Lower leg skin (tissue), 4 donors: ENCODE measurements around the gene TMEM86B. TPM values are rescaled to one million over a fixed set of nuclear protein-coding genes. Genes with fewer than 3 reads are reported as not detected.

ENCODE experiments used
- DNase-seq, 2 donors: peaks; one replicate each; pipeline ENCODE4 v3.0.0-alpha.2; 2019; ENCODE audit warnings: low spot score in 2 of 2
- H3K4me3 ChIP-seq: fragments of 200-600 bp; sonication (generic); 2 replicates; pipeline ENCODE4 v1.5.1; 2017; ENCODE audit warnings: mild to moderate bottlenecking, low read depth; ENCODE audit not compliant: poor library complexity, severe bottlenecking
- CTCF ChIP-seq, 3 donors: fragments of 450-650 bp; IDR thresholded peaks; one replicate each; pipeline ENCODE4 v1.5.1; 2016; ENCODE audit warnings: antibody characterized with exemption in 3 of 3, mild to moderate bottlenecking in 3 of 3, moderate library complexity in 2 of 3
- POLR2A ChIP-seq, 2 donors: fragments of 450-650 bp; IDR thresholded peaks; one replicate each; pipeline ENCODE4 v1.6.1; 2016 to 2017; ENCODE audit warnings: antibody characterized with exemption in 2 of 2, mild to moderate bottlenecking in 1 of 2, moderate library complexity in 1 of 2
- WGBS, 2 donors: methylation state at CpG; one replicate each; pipeline ENCODE4 v1.1.5; 2018; 5-methylcytosine and 5-hydroxymethylcytosine counted together
- intact Hi-C: fragments of 100-400 bp; cut with DNase I; formaldehyde crosslinking; loops from one replicate; pipeline ENCODE4 v1.15.0; 2023; ENCODE audit warnings: low total_unique reads
- total RNA-seq, 4 donors: library from RNA; depleted of rRNA; stranded (reverse); fragments of >200 nt; gene quantifications; one replicate each; pipeline ENCODE4 v1.1.0, GENCODE V29; 2016

The TMEM86B gene
- total RNA-seq, 4 donors from 2014 or later, result 1.1 to 2.4 (median 1.6) TPM

GRCh38 chr19:55241935-55242464 lies 13.4 kb upstream of the TMEM86B start:
- no peak overlapping the region for H3K4me3 ChIP-seq
- intact Hi-C loops, result no loop called here
- WGBS, 2 donors, result 90 to 100% methylated on average over 2 to 5 of the region's 16 CpGs
- TF ChIP-seq CTCF (IDR thresholded peaks at IDR 0.05) (no peak), POLR2A (IDR thresholded peaks at IDR 0.05) (no peak)
- no peak for DNase-seq

- no peak overlapping the region for H3K4me3 ChIP-seq
- TF ChIP-seq POLR2A (IDR thresholded peaks at IDR 0.05) (no peak), CTCF (IDR thresholded peaks at IDR 0.05) (no peak)
- WGBS, 2 donors, result 92% methylated on average over 25 to 37 of the region's 37 CpGs
- DNase-seq, result no peak
- intact Hi-C loops, result no loop called here
Observed at GRCh38 chr19:55241143-55241934, 12.8 kb upstream of the TMEM86B start.

- no peak for DNase-seq
- no peak overlapping the region for H3K4me3 ChIP-seq
- 84 to 92% methylated on average over 6 of the region's 6 CpGs for WGBS, 2 donors
- intact Hi-C loops, result no loop called here
- TF ChIP-seq CTCF (IDR thresholded peaks at IDR 0.05) (no peak), POLR2A (IDR thresholded peaks at IDR 0.05) (no peak)
Observed at GRCh38 chr19:55240713-55241020, 12.1 kb upstream of the TMEM86B start.

DNA sequence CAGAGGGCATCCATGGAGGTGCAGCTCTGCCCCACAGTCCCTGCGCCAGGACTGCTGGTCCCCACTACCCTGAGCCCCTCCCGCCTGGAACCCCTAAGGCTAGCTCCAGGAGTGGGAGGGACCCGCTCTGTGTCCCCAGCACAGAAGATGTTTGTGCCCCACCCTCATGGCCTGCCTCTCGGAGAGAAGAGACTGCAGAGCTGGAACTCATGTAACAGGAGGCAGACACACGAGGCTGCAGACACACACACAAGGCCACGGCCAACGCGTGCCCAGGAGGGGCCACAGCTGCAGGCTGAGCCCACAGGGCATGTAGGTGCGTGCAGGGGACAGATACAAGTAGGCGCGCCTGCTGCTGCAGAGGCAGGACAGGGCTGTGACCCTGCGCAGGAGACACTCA lies 10.4 kb upstream of the TMEM86B start:
- intact Hi-C loops, result no loop called here
- no peak overlapping the region for H3K4me3 ChIP-seq
- no peak for DNase-seq
- WGBS, 2 donors, result 87 to 90% methylated on average over 10 to 12 of the region's 12 CpGs
- TF ChIP-seq CTCF (IDR thresholded peaks at IDR 0.05), result no peak
- no peak for TF ChIP-seq POLR2A (IDR thresholded peaks at IDR 0.05)

GRCh38 chr19:55238030-55238429 lies 9.5 kb upstream of the TMEM86B start:
- TF ChIP-seq POLR2A (IDR thresholded peaks at IDR 0.05) (no peak), CTCF (IDR thresholded peaks at IDR 0.05) (no peak)
- intact Hi-C loops, result no loop called here

DNA sequence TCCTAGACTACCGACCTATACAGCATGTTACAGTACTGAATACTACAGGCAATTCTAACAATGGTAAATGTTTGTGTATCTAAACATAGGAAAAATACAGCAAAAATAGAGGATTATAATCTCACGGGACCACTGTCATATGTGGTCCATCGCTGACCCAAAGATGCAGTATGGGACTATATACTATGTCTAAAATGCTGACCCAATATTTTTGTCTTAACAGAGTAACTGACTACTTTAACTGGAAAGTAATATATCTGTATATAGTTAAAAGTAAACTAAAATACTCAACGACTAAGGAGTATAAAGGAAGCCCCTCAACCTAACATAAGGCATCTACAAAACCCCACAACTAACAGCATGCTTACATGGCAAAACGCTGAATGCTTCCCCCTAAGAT lies 4.4 kb upstream of the TMEM86B start:
- no peak overlapping the region for H3K4me3 ChIP-seq
- WGBS, 2 donors, result 84 to 90% methylated on average over 5 of the region's 5 CpGs
- no peak for DNase-seq
- TF ChIP-seq CTCF (IDR thresholded peaks at IDR 0.05) (no peak), POLR2A (IDR thresholded peaks at IDR 0.05) (no peak)
- intact Hi-C loops, result no loop called here

More at GRCh38 chr19:55238030-55238429, 9.5 kb upstream of the TMEM86B start:
- no peak overlapping the region for H3K4me3 ChIP-seq
- no peak for DNase-seq
- WGBS, 2 donors, result 87 to 96% methylated on average over 8 of the region's 8 CpGs
